HCT116 (cell line): ENCODE results near the gene ZFP28. TPM values are rescaled to one million over a fixed set of nuclear protein-coding genes. Genes with fewer than 3 reads are reported as not detected.

Source experiments
- ATAC-seq: fragments of 200-7000 bp; cut with Tn5 transposase; 2 replicates; pipeline ENCODE4 v1.9.1; 2020; ENCODE audit warnings: mild to moderate bottlenecking, moderate library complexity
- BruUV-seq: library from RNA; stranded (reverse); fragments of 400-500 nt; replicated peaks from 2 replicates; lab custom pipeline; 2021; lab: Mats Ljungman, UMichigan
- CTCF ChIA-PET: fragments of 300-600 bp; sonication (Branson Sonifier 250); formaldehyde crosslinking; loops from one replicate; lab custom pipeline; 2021; ENCODE audit warnings: antibody characterized with exemption; lab: Charles Lee
- POLR2A ChIA-PET: fragments of 300-600, 350-600 bp; sonication (Branson Sonifier 250); formaldehyde crosslinking; loops from one replicate; lab custom pipeline; 2021; ENCODE audit warnings: antibody characterized with exemption; lab: Charles Lee
- RAD21 ChIA-PET, 2 experiments: fragments of 300-600 bp; sonication (Branson Sonifier 250); formaldehyde crosslinking; loops; one replicate each; lab custom pipeline; 2023; ENCODE audit warnings: low total read pairs in 2 of 2; ENCODE audit not compliant: uncharacterized antibody in 2 of 2, unreplicated experiment in 2 of 2, low non-redundant PET in 1 of 2; lab: Charles Lee
- DNase-seq: peaks from one replicate; pipeline ENCODE4 v3.0.0-alpha.2; 2010; ENCODE audit warnings: low read depth, low spot score
- H2AFZ ChIP-seq: fragments of 200-600 bp; shearing (Covaris generic), sonication (generic); 2 replicates; pipeline ENCODE4 v1.6.1; 2017; ENCODE audit warnings: low read depth, mixed run types, mixed read lengths, antibody characterized with exemption, low read length; ENCODE audit not compliant: poor library complexity, severe bottlenecking
- H3K27ac ChIP-seq: 2 replicates; pipeline ENCODE4 v1.5.1; 2012; ENCODE audit warnings: low read depth, low read length
- H3K27me3 ChIP-seq: fragments of 200-600 bp; sonication (generic); 2 replicates; pipeline ENCODE4 v1.6.1; 2016; ENCODE audit warnings: mixed run types, low read length, mixed read lengths; ENCODE audit not compliant: insufficient read depth
- H3K36me3 ChIP-seq, 2 experiments: fragments of 200-500 bp in 1 of 2; fragments of 200-600 bp in 1 of 2; sonication (Bioruptor generic) in 1 of 2; sonication (generic) in 1 of 2; 2 replicates each; pipeline versions ENCODE4 v1.5.1 to v1.6.1; 2014 to 2016; ENCODE audit warnings: low read length in 2 of 2, inconsistent platforms in 1 of 2, mixed read lengths in 1 of 2, mixed run types in 1 of 2; ENCODE audit not compliant: insufficient read depth in 2 of 2, control insufficient read depth in 1 of 2
- H3K4me1 ChIP-seq, 2 experiments: fragments of 200-600 bp in 1 of 2; sonication (generic) in 1 of 2; 2 replicates each; pipeline versions ENCODE4 v1.5.1 to v1.6.1; 2012 to 2017; ENCODE audit warnings: low read length in 2 of 2, inconsistent platforms in 1 of 2, mild to moderate bottlenecking in 1 of 2, mixed read lengths in 1 of 2, mixed run types in 1 of 2, moderate library complexity in 1 of 2; ENCODE audit not compliant: insufficient read depth in 2 of 2, control insufficient read depth in 1 of 2
- H3K4me2 ChIP-seq: fragments of 200-600 bp; sonication (generic); 2 replicates; pipeline ENCODE4 v1.6.1; 2017; ENCODE audit warnings: mixed run types, low read length, mixed read lengths
- H3K4me3 ChIP-seq, 2 experiments: fragments of 200-600 bp in 1 of 2; sonication (generic) in 1 of 2; replicated peaks in 1 of 2; 2 replicates each; pipeline ENCODE4 v1.5.1; 2011 to 2016; ENCODE audit warnings: low read length in 2 of 2, control low read depth in 1 of 2, low read depth in 1 of 2, mild to moderate bottlenecking in 1 of 2, mixed read lengths in 1 of 2, mixed run types in 1 of 2
- H3K79me2 ChIP-seq: fragments of 200-600 bp; sonication (generic); 2 replicates; pipeline ENCODE4 v1.6.1; 2017; ENCODE audit warnings: mild to moderate bottlenecking, mixed run types, low read length, moderate library complexity, mixed read lengths; ENCODE audit not compliant: insufficient read depth
- H3K9ac ChIP-seq: fragments of 200-600 bp; sonication (generic); 2 replicates; pipeline ENCODE4 v1.6.1; 2016; ENCODE audit warnings: low read length, mixed read lengths
- H3K9me2 ChIP-seq: fragments of 200-600 bp; sonication (generic), shearing (Covaris generic); 2 replicates; pipeline ENCODE4 v1.6.1; 2017; ENCODE audit warnings: mixed run types, mild to moderate bottlenecking, moderate library complexity; ENCODE audit not compliant: insufficient read depth
- H3K9me3 ChIP-seq, 2 experiments: fragments of 200-500 bp in 1 of 2; fragments of 200-600 bp in 1 of 2; sonication (Bioruptor generic) in 1 of 2; sonication (generic) in 1 of 2; 2 replicates each; pipeline ENCODE4 v1.6.1; 2014 to 2017; ENCODE audit warnings: low read length in 2 of 2, mixed read lengths in 2 of 2, inconsistent platforms in 1 of 2, low read depth in 1 of 2, mild to moderate bottlenecking in 1 of 2, mixed run types in 1 of 2, moderate library complexity in 1 of 2; ENCODE audit not compliant: control insufficient read depth in 1 of 2, insufficient read depth in 1 of 2
- H4K20me1 ChIP-seq: fragments of 200-600 bp; sonication (generic), shearing (Covaris generic); 2 replicates; pipeline ENCODE4 v1.6.1; 2017; ENCODE audit warnings: mixed run types, mild to moderate bottlenecking, moderate library complexity; ENCODE audit not compliant: insufficient read depth
- CBX3 ChIP-seq: IDR thresholded peaks from 2 replicates; pipeline ENCODE4 v1.6.1; 2012; ENCODE audit warnings: low read depth
- EGR1 ChIP-seq: IDR thresholded peaks from 2 replicates; pipeline ENCODE4 v1.6.1; 2012; ENCODE audit warnings: low read depth
- ELF1 ChIP-seq: IDR thresholded peaks from 2 replicates; pipeline ENCODE4 v1.6.1; 2012; ENCODE audit warnings: low read depth, borderline replicate concordance
- EZH2 ChIP-seq: fragments of 200-600 bp; sonication (generic); IDR thresholded peaks from 2 replicates; pipeline ENCODE4 v1.6.1; 2017; ENCODE audit warnings: antibody characterized with exemption, mixed run types
- FOSL1 ChIP-seq: IDR thresholded peaks from 2 replicates; pipeline ENCODE4 v1.6.1; 2012; ENCODE audit warnings: low read depth
- JUND ChIP-seq: IDR thresholded peaks from 2 replicates; pipeline ENCODE4 v1.6.1; 2012
- RAD21 ChIP-seq: IDR thresholded peaks from 2 replicates; pipeline ENCODE4 v1.6.1; 2012; ENCODE audit warnings: low read depth, mild to moderate bottlenecking
- SIN3A ChIP-seq: IDR thresholded peaks from 2 replicates; pipeline ENCODE4 v1.6.1; 2012; ENCODE audit warnings: low read depth
- SP1 ChIP-seq: IDR thresholded peaks from 2 replicates; pipeline ENCODE4 v1.6.1; 2012; ENCODE audit warnings: low read depth
- YY1 ChIP-seq: IDR thresholded peaks from 2 replicates; pipeline ENCODE4 v1.6.1; 2011; ENCODE audit warnings: low read length, low read depth, moderate library complexity, mild to moderate bottlenecking; ENCODE audit not compliant: insufficient replicate concordance; ENCODE audit errors: extremely low read depth
- ZFX ChIP-seq: fragments of 450-650 bp; IDR thresholded peaks from 2 replicates; pipeline ENCODE4 v1.6.1; 2017
- ZNF274 ChIP-seq: fragments of 200-500 bp; sonication (Bioruptor generic); IDR thresholded peaks from 2 replicates; pipeline ENCODE4 v1.6.1; 2014; ENCODE audit warnings: mild to moderate bottlenecking, low read depth, low read length, inconsistent platforms
- intact Hi-C: fragments of 100-400 bp; cut with micrococcal nuclease; formaldehyde crosslinking; loops from 2 replicates; pipeline ENCODE4 v1.10.0; 2022
- total RNA-seq: library from RNA; stranded (reverse); gene quantifications from one replicate; pipeline ENCODE4 v1.2.1, GENCODE V29; 2021; ENCODE audit not compliant: unreplicated experiment
- TF ChIP-seq, protein P1 (sequence below), 3 experiments: fragments of 200-600 bp in 1 of 3; sonication (generic) in 1 of 3; IDR thresholded peaks in 2 of 3; conservative IDR thresholded peaks in 1 of 3; 2 replicates each; pipeline ENCODE4 v1.5.1; 2012 to 2017; ENCODE audit warnings: low read depth in 2 of 3, low read length in 2 of 3, antibody characterized with exemption in 1 of 3, borderline replicate concordance in 1 of 3, control low read depth in 1 of 3, mild to moderate bottlenecking in 1 of 3, mixed read lengths in 1 of 3, mixed run types in 1 of 3, moderate library complexity in 1 of 3; ENCODE audit not compliant: insufficient read depth in 1 of 3
- TF ChIP-seq, protein P2 (sequence below): IDR thresholded peaks from 2 replicates; pipeline ENCODE4 v1.6.1; 2012; ENCODE audit warnings: low read depth
- TF ChIP-seq, protein P3 (sequence below): IDR thresholded peaks from 2 replicates; pipeline ENCODE4 v1.6.1; 2012

The ZFP28 gene
- total RNA-seq, 1 experiment from 2014 or later, result not detected

DNA sequence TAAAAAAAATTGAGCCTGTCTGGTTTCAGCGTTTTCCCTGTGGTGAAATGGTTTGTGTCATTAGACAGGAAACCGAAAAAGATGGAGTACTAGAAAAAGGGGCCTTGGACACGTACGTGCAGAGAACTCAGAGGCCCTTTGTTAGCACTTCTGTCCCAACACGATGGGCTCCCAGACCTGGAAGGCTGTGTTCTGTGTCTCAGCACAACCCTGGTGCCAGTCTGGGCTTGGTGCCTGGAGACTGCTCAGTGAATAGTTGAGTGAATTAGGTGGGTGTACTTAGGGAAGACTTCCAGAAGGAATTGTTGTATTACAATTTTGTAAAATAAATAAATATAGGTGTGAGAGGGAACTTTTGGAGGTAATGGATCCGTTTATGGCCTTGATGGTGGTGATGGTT is 65.1 kb downstream of the ZFP28 start:
- H3K27ac ChIP-seq, result no peak overlapping the region
- ATAC-seq, result no peak
- H2AFZ ChIP-seq, result no peak overlapping the region
- H3K9me2 ChIP-seq, result no peaks in the 10 kb centered on the region
- H3K79me2 ChIP-seq, result no peaks in the 10 kb centered on the region
- H3K36me3 ChIP-seq, result no peaks in the 10 kb centered on the region
- no peak for DNase-seq
- no peaks in the 10 kb centered on the region for H4K20me1 ChIP-seq
- POLR2A ChIA-PET, result no interaction called here
- no peaks in the 10 kb centered on the region for H3K27me3 ChIP-seq
- RAD21 ChIA-PET, result no interaction called here
- intact Hi-C loops, result no loop called here
- BruUV-seq, result no TSS peak
- no peak for TF ChIP-seq RAD21
- TF ChIP-seq ZNF274, result no peak
- no peak for TF ChIP-seq EZH2
- TF ChIP-seq CBX3, result no peak
- no peak for TF ChIP-seq EGR1
- no peak for TF ChIP-seq FOSL1
- TF ChIP-seq JUND, result no peak
- no peak for TF ChIP-seq SP1
- TF ChIP-seq, protein P1, sequence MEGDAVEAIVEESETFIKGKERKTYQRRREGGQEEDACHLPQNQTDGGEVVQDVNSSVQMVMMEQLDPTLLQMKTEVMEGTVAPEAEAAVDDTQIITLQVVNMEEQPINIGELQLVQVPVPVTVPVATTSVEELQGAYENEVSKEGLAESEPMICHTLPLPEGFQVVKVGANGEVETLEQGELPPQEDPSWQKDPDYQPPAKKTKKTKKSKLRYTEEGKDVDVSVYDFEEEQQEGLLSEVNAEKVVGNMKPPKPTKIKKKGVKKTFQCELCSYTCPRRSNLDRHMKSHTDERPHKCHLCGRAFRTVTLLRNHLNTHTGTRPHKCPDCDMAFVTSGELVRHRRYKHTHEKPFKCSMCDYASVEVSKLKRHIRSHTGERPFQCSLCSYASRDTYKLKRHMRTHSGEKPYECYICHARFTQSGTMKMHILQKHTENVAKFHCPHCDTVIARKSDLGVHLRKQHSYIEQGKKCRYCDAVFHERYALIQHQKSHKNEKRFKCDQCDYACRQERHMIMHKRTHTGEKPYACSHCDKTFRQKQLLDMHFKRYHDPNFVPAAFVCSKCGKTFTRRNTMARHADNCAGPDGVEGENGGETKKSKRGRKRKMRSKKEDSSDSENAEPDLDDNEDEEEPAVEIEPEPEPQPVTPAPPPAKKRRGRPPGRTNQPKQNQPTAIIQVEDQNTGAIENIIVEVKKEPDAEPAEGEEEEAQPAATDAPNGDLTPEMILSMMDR (IDR thresholded peaks at IDR 0.05 in 2 of 3, conservative IDR thresholded peaks at IDR 0.05 in 1 of 3; ENCODE audit: borderline replicate concordance in 1 of 3, insufficient read depth in 1 of 3, low read depth in 2 of 3, low read length in 2 of 3), result no peak
- no peak for TF ChIP-seq ZFX
- TF ChIP-seq, protein P2, sequence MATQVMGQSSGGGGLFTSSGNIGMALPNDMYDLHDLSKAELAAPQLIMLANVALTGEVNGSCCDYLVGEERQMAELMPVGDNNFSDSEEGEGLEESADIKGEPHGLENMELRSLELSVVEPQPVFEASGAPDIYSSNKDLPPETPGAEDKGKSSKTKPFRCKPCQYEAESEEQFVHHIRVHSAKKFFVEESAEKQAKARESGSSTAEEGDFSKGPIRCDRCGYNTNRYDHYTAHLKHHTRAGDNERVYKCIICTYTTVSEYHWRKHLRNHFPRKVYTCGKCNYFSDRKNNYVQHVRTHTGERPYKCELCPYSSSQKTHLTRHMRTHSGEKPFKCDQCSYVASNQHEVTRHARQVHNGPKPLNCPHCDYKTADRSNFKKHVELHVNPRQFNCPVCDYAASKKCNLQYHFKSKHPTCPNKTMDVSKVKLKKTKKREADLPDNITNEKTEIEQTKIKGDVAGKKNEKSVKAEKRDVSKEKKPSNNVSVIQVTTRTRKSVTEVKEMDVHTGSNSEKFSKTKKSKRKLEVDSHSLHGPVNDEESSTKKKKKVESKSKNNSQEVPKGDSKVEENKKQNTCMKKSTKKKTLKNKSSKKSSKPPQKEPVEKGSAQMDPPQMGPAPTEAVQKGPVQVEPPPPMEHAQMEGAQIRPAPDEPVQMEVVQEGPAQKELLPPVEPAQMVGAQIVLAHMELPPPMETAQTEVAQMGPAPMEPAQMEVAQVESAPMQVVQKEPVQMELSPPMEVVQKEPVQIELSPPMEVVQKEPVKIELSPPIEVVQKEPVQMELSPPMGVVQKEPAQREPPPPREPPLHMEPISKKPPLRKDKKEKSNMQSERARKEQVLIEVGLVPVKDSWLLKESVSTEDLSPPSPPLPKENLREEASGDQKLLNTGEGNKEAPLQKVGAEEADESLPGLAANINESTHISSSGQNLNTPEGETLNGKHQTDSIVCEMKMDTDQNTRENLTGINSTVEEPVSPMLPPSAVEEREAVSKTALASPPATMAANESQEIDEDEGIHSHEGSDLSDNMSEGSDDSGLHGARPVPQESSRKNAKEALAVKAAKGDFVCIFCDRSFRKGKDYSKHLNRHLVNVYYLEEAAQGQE, result no peak
- TF ChIP-seq YY1, result no peak
- TF ChIP-seq, protein P3, sequence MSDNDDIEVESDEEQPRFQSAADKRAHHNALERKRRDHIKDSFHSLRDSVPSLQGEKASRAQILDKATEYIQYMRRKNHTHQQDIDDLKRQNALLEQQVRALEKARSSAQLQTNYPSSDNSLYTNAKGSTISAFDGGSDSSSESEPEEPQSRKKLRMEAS, result no peak
- TF ChIP-seq ELF1, result no peak
- TF ChIP-seq SIN3A, result no peak
- TF ChIP-seq, all 23 proteins: peak for 0
- no peak overlapping the region for H3K4me3 ChIP-seq
- no peak overlapping the region for H3K4me2 ChIP-seq
- no peaks in the 10 kb centered on the region for H3K4me1 ChIP-seq
- CTCF ChIA-PET, result no interaction called here
- no peak overlapping the region for H3K9ac ChIP-seq
- peaks cover 21 to 33% of the 10 kb centered on the region in 2 experiments; a peak in 2 of 4 replicates for H3K9me3 ChIP-seq

Other genes with a start within 250 kb of the ZFP28 start
- 9.2 TPM for gene ZSCAN5A, start 224.1 kb upstream of the ZFP28 start, total RNA-seq
- not detected for gene ZNF582, start 145.4 kb upstream of the ZFP28 start, total RNA-seq
- not detected for gene ZNF583, start 134.6 kb upstream of the ZFP28 start, total RNA-seq
- gene ZNF667, start 61.6 kb upstream of the ZFP28 start, total RNA-seq, result not detected
- not detected for gene ZNF471, start 31.1 kb upstream of the ZFP28 start, total RNA-seq
- gene ZNF470, start 28.5 kb downstream of the ZFP28 start, total RNA-seq, result not detected
- not detected for gene ZNF71, start 56.4 kb downstream of the ZFP28 start, total RNA-seq
- not detected for gene SMIM17, start 104.2 kb downstream of the ZFP28 start, total RNA-seq
- gene ZNF835, start 132.8 kb downstream of the ZFP28 start, total RNA-seq, result not detected